ENCODE measurements around the gene DEFB121.
A peak's percentile ranks its signal among the peaks of the same experiment; 100 is the strongest.

- no peak for TF ChIP-seq EZH2 (IDR thresholded peaks at IDR 0.05; ENCODE audit: low read depth, unreplicated experiment)
- TF ChIP-seq CTCF (conservative IDR thresholded peaks at IDR 0.05; ENCODE audit: low read depth in 2 of 2): peak; percentile 67 to 83
- no peak for TF ChIP-seq REST (IDR thresholded peaks at IDR 0.05; ENCODE audit: unreplicated experiment)
- TF ChIP-seq ETS1 (IDR thresholded peaks at IDR 0.05): no peak
- TF ChIP-seq POLR2AphosphoS5 (IDR thresholded peaks at IDR 0.05; ENCODE audit: low read depth): no peak
- no peak for TF ChIP-seq CREB1 (CRISPR knock-in tag; IDR thresholded peaks at IDR 0.05; ENCODE audit: low read depth)
- no peak for TF ChIP-seq EZH2phosphoT487 (IDR thresholded peaks at IDR 0.05; ENCODE audit: unreplicated experiment)
- TF ChIP-seq JUNB (IDR thresholded peaks at IDR 0.05; ENCODE audit: unreplicated experiment): no peak
These were observed 34.1 kb upstream of the DEFB121 start, which contains the start of gene DEFB123 for GRCh38 chr20:31440012-31440659.
